Activated CD4-positive, alpha-beta T cell treated with anti-CD3 and anti-CD28 coated beads, Interleukin-2, amount 50 U/mL, for 16 hours (primary cell): ENCODE results near the gene KLHL24.
A peak's percentile ranks its signal among the peaks of the same experiment; 100 is the strongest.
"Not testable (repeated sequence)": the region's sequence is repeated elsewhere in the genome, so short reads cannot be mapped to it uniquely, and the experiment has no call there.

Source experiments
- DNase-seq: peaks from one replicate; pipeline ENCODE4 v3.0.0-alpha.2; 2020

The KLHL24 gene

DNA sequence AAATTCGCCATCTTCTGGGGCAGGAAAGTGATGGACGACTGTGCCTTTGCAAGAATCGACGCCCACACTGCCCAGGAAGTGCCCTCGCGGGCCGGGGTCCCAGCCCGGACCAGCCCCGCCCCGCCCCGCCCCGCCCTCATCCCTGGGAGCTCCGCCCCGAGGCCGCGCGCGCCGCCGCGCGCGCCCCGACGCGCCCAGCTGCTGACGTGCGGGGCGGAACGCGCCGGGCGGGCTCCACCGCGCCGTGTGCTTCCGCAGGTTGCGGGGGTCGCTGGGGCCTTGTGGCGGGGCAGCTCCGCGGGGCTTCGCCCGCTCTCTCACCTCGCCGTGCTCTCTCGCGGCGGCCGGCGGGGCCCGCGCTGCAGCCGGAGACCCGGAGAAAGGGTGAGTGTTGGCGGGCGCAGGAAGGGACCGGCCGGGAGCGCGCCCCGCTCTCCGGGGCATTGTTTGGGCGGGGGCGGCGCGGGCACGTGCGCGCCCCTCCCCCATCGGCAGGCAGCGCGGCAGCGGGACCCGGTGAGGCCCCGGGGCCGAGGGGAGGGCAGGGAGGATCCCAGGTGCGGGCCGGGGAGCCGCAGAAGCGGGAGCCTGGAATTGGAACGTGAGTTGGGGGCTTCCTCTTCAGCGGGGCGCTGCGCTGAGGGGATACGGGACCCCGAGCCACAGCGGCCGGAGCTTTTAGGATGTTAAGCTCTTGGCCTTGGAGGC lies 62.3 kb downstream of the KLHL24 start, which contains the start of gene YEATS2:
TSS of gene YEATS2 (plus strand) at position 188 of the 708 bp plus-strand sequence. CDS start 17,366 bp downstream, outside the sequence.
- peak; percentile 79 for DNase-seq

DNA sequence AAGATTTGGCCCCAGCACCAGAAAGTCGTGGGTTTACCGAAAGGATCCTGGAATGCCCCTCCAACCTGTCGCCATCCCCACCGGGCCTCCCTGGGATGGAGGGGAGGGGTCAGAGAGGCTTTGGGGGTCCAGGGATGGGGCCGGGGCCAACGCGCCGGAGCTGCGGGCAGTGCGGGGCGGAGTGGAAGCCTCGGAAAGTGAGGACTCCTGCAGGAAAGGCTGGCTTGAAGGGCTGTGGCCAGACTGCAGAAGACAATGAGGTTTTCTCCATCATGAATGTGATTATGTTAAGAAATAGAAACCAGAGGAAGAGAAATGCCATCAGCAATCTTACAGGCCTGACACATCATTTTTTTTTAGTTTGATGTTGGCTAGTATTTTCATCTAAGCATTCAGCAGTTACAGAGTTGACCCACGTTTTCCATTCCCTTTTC lies 62.9 kb downstream of the KLHL24 start:
- peak; percentile 34 for DNase-seq

DNA sequence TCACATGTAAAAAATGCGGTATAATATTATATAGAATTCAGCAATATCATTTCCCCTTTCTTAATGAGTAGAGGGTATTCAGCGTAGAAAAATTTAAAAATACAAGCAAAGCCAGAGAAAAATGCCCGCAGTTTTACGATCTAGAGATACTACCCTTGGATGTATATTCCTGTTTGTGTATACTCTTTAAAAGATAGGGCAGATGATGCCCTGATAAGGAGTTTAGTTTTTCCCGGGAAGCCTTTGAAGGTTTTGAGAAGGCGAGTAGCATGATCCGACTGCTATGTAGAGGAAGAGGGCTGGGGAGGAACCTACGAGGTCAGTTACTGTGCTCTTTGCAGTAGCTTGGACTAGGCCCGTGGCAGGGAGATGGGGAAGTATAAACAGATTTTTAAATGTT lies 63.3 kb downstream of the KLHL24 start:
- peak; percentile 18 for DNase-seq

DNA sequence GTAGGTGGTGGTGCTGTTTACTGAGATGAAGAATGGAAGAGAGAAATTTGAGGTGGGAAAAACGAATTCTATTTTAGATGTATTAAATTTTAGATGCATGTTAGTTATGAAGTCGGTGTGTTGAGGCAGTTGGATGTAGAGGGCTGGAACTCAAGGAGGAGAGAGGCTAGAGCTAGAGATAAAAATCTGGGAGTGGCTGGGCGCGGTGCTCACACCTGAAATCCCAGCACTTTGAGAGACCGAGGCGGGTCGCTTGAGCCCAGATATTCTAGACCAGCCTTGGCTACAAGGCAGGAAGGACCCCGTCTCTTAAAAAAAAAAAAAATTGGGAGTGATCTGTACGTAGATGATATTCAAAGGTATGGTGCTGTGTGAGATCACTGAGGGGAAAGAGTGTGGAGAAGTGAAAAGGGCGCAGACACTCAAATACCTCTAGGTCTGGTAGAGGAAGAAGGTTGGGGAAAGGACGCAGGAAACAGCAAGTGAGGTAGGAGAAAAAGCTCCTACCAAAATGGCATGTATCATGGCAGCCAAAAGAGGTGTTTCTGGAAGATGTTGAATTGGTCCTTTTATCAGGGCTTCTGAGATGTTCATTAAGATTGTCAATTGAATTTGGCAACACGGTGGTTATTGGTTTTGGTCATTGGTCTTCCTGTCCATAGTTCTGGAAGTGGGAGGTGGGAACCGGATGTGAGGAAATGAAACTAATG lies 64.0 kb downstream of the KLHL24 start:
- peak; percentile 21 for DNase-seq

DNA sequence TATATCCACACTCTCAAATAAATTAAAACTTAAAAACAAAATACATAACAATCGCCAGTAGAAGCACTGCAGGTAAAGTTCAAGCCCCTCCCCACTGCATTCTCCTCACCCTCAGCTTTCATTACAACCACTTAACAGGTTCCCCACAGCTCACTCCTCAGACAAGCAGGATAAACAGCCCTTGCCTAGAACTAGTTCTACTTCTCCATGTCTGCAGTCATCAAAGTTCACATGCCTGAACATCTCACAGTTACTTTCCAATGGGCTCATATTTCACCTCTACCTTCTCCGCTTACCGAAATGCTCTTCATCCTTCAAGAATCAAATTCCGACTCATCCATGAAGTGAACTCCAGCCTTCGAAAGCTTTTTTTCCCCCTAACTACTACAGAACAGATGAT lies 66.3 kb downstream of the KLHL24 start:
- DNase-seq = no peak

DNA sequence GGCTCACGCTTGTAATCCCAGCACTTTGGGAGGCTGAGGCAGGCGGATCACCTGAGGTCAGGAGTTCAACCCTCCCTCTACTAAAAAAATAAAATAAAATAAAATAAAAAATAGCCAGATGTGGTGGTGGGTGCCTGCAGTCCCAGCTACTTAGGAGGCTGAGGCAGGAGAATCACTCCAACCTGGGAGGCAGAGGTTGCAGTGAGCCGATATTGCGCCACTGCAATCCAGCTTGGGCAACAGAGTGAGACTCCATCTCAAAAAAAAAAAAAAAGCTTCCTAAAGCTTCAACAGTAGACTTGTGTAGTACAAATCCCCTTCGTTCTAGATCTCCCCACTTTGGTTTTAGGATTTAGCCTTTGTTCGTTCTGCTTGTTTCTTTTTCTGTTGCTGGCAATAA lies 68.5 kb downstream of the KLHL24 start:
- not testable (repeated sequence) for DNase-seq

DNA sequence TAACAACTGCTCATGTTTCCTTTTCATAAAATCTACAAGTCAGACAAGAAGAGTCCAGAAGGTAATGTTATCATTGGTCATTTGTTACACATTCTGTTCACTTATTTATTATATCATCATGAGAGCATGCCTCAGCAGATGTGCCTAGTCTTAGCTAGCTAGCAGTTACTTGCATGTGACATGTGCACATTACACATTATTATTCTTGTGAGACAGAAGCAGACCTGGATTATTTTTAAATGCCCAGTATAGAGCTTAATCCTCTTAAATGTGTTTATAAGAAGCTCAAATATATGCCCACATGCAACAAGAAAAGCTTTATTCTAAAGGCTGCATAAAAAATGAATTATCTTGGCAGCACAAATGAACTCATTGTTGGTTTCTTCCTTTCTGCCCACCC lies 74.8 kb downstream of the KLHL24 start:
- DNase-seq = no peak

DNA sequence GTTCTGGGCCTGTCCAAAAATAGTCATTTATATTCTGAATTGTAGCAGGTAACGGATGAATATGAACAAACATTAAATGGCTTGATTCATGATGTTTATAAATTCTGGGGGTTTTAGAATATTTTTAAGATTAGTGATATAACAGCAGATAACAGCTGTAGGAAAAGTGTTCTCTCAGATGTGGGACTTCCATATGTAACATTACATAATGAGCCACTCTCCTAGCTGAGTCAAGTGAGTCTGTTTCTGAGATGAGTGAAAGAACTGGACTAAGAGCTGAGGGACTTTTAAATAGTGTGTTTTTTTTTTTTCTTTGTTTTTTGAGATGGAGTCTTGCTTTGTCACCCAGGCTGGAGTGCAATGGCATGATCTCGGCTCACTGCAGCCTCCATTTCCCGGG lies 76.1 kb downstream of the KLHL24 start:
- no peak for DNase-seq

DNA sequence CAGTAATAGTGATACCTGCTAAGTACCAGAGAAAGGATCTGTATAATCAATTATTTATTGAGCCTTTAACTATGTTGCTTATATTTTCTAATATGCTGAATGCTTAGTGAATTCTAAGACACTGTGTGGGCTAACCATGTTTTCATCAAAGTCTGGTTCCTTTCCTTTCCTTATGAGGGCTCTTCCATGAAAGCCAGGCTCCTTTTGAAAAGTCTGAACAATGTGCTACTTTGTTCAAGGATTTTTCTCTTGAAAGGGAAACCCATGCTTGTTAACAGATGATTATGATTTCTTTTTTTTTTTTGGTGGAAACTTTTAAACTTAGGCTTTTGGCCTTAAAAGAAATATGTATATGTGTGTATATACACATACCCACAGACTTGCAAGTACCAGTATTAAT lies 79.2 kb downstream of the KLHL24 start:
- DNase-seq = no peak

DNA sequence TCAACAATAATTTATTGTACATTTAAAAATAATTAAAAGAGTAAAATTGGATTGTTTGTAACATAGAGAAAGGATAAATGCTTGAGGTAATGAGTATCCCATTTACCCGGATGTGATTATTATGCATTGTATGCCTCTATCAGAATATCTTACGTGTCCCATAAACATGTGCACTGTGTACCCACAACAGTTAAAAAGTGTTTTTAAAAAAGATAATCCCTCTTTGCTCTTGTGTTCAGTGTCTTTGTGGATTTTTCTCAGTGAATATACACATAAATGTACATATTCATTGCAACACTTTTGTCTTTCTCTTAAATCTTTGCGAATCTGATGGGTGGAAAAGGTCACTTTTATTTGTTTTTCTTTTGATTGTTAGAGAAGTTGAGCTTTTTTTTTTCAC lies 82.6 kb downstream of the KLHL24 start:
- DNase-seq = no peak

DNA sequence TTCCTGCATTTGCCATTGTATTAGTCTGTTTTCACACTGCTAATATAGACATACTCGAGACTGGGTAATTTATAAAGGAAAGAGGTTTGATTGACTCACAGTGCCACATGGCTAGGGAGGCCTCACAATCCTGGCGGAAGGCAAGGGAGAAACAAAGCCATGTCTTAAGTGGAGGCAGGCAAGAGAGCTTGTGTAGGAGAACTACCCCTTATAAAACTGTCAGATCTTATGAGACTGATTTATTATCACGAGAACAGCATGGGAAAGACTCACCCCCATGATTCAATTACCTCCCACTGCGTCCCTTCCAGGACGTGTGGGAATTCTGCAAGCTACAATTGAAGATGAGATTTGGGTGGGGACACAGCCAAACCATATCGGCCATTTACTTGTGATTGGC lies 90.0 kb downstream of the KLHL24 start:
- DNase-seq = no peak

DNA sequence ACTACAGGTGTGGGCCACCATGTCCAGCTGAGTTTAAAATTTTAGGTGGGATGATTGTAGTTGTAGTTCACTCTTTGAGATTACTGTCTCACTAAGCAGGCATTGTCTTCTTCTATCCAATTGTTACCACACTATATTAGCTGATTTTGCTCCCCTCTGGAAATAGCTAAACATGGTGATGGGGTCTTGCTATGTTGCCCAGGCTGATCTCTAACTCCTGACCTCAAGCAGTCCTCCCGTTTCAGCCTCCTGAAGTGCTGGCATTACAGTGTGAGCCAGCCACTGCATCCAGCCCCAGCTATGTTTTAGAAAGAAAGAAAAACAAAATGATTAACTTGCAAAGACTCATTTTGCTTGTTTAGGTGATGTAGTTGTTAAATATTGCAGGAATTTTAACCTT lies 92.8 kb downstream of the KLHL24 start:
- DNase-seq = no peak

DNA sequence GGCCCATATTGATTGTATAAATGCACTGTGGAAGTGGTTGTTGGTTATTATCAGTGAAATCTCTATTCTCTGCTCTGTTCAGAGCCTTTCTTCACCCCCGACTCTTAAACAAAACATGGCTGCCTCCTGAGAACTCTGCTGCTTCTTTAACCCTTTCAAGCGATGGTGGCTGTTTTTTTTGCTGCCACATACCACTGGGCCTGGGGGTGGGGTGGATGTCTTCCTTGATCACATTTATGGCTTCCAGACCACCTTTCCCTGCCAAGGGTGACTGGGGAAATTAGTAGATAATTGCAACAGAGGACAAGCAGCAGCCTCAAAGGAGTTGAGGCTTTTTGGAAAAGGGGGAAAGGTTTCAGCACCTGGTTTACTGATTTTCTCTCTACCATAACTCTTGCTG lies 94.9 kb downstream of the KLHL24 start:
- DNase-seq = no peak

DNA sequence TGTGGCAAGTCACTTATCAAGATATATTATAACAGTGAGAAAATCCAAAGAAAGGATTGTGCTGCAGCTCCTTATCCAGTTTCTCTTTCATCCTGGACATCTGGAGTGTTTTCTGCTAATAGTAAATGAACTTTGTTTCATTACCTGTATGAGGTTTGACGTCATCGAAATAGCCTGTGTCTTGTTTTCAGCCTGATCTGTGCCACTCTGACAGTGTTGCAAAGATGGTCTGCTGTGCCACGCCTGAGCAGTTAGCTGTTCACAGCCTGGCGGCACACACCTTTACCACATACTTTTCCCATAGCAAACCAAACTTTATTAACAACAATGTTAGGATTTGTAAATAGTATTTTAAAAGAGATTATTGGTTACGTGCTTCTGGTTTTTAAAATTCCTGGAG lies 96.2 kb downstream of the KLHL24 start:
- DNase-seq = no peak

DNA sequence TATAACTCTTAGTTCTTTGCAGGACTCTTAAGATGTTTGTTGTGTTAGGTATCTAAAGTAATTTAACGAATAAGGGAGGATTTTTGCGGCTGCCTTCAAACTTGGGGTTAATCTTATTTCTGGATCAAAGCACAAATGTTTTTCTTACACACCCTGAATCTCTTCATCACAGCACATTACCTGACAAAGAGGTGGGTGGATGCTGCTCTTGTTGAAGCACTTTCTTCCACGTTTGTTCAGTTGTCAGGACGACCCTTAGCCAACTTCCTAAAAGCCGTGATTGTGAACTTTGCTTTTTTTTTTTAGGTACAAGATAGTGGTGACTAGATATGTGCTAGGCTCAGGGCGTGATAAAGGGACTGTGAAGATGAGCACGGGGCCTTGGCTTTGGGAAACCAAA lies 98.1 kb downstream of the KLHL24 start:
- no peak for DNase-seq
